NCI-H2196 (cell line): ENCODE data around the gene CBR1.
"Not testable (repeated sequence)": the region's sequence is repeated elsewhere in the genome, so short reads cannot be mapped to it uniquely, and the experiment has no call there.

Experiments
- DNase-seq: peaks from one replicate; lab custom pipeline; 2025; ENCODE audit not compliant: unreplicated experiment; lab: John Stamatoyannopoulos, UW

Gene CBR1

GRCh38 chr21:36047139-36047538, 22.7 kb upstream of the CBR1 start:
- DNase-seq: no peak

- DNase-seq: no peak
Measured at GRCh38 chr21:36048357-36048756, 21.5 kb upstream of the CBR1 start.

- DNase-seq: no peak
Measured at GRCh38 chr21:36052860-36053714, 16.7 kb upstream of the CBR1 start.

GRCh38 chr21:36053715-36054062, 16.1 kb upstream of the CBR1 start:
- no peak for DNase-seq

GRCh38 chr21:36055551-36055950, 14.3 kb upstream of the CBR1 start:
- DNase-seq: no peak

- DNase-seq: no peak
Measured at GRCh38 chr21:36059823-36060158, 10.0 kb upstream of the CBR1 start.

GRCh38 chr21:36060159-36060921, 9.5 kb upstream of the CBR1 start, which contains the start of gene SETD4:
Gene SETD4, minus strand, starts transcription at chr21:36060526. Its CDS starts 1,638 bp downstream, at chr21:36058888.
- peak; percentile 99 for DNase-seq

- DNase-seq: no peak
Measured at GRCh38 chr21:36061445-36061844, 8.4 kb upstream of the CBR1 start.

GRCh38 chr21:36063375-36064084, 6.3 kb upstream of the CBR1 start:
- DNase-seq: no peak

GRCh38 chr21:36064085-36064460, 5.8 kb upstream of the CBR1 start:
- no peak for DNase-seq

- no peak for DNase-seq
Measured at GRCh38 chr21:36065497-36066036, 4.3 kb upstream of the CBR1 start.

- DNase-seq: no peak
Measured at GRCh38 chr21:36068748-36069398, 951 bp upstream of the CBR1 start.

- DNase-seq: no peak
Measured at GRCh38 chr21:36070999-36071398, 1.2 kb downstream of the CBR1 start.

GRCh38 chr21:36072453-36073162, 2.8 kb downstream of the CBR1 start:
- DNase-seq: no peak

- DNase-seq: no peak
Measured at GRCh38 chr21:36073181-36073580, 3.4 kb downstream of the CBR1 start.

GRCh38 chr21:36073911-36074310, 4.1 kb downstream of the CBR1 start:
- not testable (repeated sequence) for DNase-seq

GRCh38 chr21:36075171-36075570, 5.3 kb downstream of the CBR1 start:
- DNase-seq: no peak

- no peak for DNase-seq
Measured at GRCh38 chr21:36075953-36076352, 6.1 kb downstream of the CBR1 start.

- DNase-seq: no peak
Measured at GRCh38 chr21:36076878-36077655, 7.2 kb downstream of the CBR1 start.

- no peak for DNase-seq
Measured at GRCh38 chr21:36077758-36078157, 7.9 kb downstream of the CBR1 start.
